HepG2 (cell line): ENCODE results near the gene RBM23. TPM values are rescaled to one million over a fixed set of nuclear protein-coding genes. Genes with fewer than 3 reads are reported as not detected.

ENCODE experiments used
- CEBPB ChIP-seq: IDR thresholded peaks from 2 replicates; pipeline ENCODE4 v1.6.1; 2011; ENCODE audit warnings: low read depth, low read length, improper control_type of control experiment, borderline replicate concordance
- GTF2F1 ChIP-seq: fragments of 150-350 bp; IDR thresholded peaks from 2 replicates; pipeline ENCODE4 v1.6.1; 2014; ENCODE audit warnings: low read length
- HNRNPL ChIP-seq: fragments of 200-400 bp; formaldehyde crosslinking; IDR thresholded peaks from 2 replicates; pipeline ENCODE4 v1.6.1; 2017; ENCODE audit warnings: mild to moderate bottlenecking, low read depth, low read length
- HOXA5 ChIP-seq: sonication (generic); formaldehyde crosslinking; IDR thresholded peaks from 2 replicates; pipeline ENCODE4 v1.4.0; 2020; ENCODE audit warnings: missing genetic modification reagents
- KLF12 ChIP-seq: sonication (generic); formaldehyde crosslinking; IDR thresholded peaks from 2 replicates; pipeline ENCODE4 v1.4.0; 2020; ENCODE audit warnings: missing genetic modification reagents, borderline replicate concordance
- MAZ ChIP-seq, 2 experiments: sonication (generic) in 1 of 2; formaldehyde crosslinking in 1 of 2; IDR thresholded peaks; 2 replicates each; pipeline versions ENCODE4 v1.5.0 to v1.6.1; 2012 to 2020; ENCODE audit warnings: low read depth in 2 of 2, mild to moderate bottlenecking in 2 of 2, borderline replicate concordance in 1 of 2, improper control_type of control experiment in 1 of 2, low read length in 1 of 2, missing genetic modification reagents in 1 of 2, moderate library complexity in 1 of 2
- MIER3 ChIP-seq: IDR thresholded peaks from 2 replicates; pipeline ENCODE4 v1.6.1; 2016; ENCODE audit warnings: missing compliant biosample characterization, borderline replicate concordance
- MYPOP ChIP-seq: sonication (generic); formaldehyde crosslinking; IDR thresholded peaks from 2 replicates; pipeline ENCODE4 v1.8.1; 2023; ENCODE audit warnings: mild to moderate bottlenecking, moderate library complexity, missing genetic modification reagents
- PRDM15 ChIP-seq: sonication (generic); formaldehyde crosslinking; IDR thresholded peaks from 2 replicates; pipeline ENCODE4 v1.4.0; 2020; ENCODE audit warnings: missing genetic modification reagents
- RARG ChIP-seq: sonication (generic); formaldehyde crosslinking; IDR thresholded peaks from 2 replicates; pipeline ENCODE4 v1.4.0; 2020; ENCODE audit warnings: low read depth, mild to moderate bottlenecking, missing genetic modification reagents
- TBP ChIP-seq: sonication (generic); formaldehyde crosslinking; IDR thresholded peaks from 2 replicates; pipeline ENCODE4 v1.5.0; 2020; ENCODE audit warnings: missing genetic modification reagents
- ZNF646 ChIP-seq: sonication (generic); formaldehyde crosslinking; IDR thresholded peaks from 2 replicates; pipeline ENCODE4 v1.9.0; 2021; ENCODE audit warnings: mild to moderate bottlenecking, missing genetic modification reagents
- ZNF747 ChIP-seq: sonication (generic); formaldehyde crosslinking; IDR thresholded peaks from 2 replicates; pipeline ENCODE4 v1.8.1; 2023; ENCODE audit warnings: missing genetic modification reagents, mild to moderate bottlenecking, borderline replicate concordance
- ZNF776 ChIP-seq: sonication (generic); formaldehyde crosslinking; IDR thresholded peaks from 2 replicates; pipeline ENCODE4 v1.4.0; 2020; ENCODE audit warnings: mild to moderate bottlenecking, missing genetic modification reagents
- ZNF83 ChIP-seq: sonication (generic); formaldehyde crosslinking; IDR thresholded peaks from 2 replicates; pipeline ENCODE4 v1.4.0; 2020; ENCODE audit warnings: missing genetic modification reagents, mild to moderate bottlenecking, borderline replicate concordance
- polyA plus RNA-seq, 8 experiments: library from polyadenylated mRNA; depleted of rRNA in 3 of 8; stranded (reverse) in 7 of 8; unstranded in 1 of 8; fragments of >200 nt; fragmentation: Illumina TruSeq in 4 of 8; extraction: Trizol in 4 of 8; gene quantifications; 2 replicates each; pipeline versions ENCODE4 v1.2.1 to v1.2.3, GENCODE V29; 2011 to 2016; ENCODE audit warnings: low read depth in 4 of 8, missing spikeins in 1 of 8, mixed read lengths in 1 of 8; ENCODE audit not compliant: insufficient read depth in 1 of 8
- total RNA-seq, 5 experiments: library from RNA; depleted of rRNA; stranded (reverse); fragments of >200 nt; fragmentation: Illumina TruSeq; extraction: Trizol; gene quantifications; 2 replicates each; pipeline ENCODE4 v1.2.3, GENCODE V29; 2016; ENCODE audit warnings: low read depth in 1 of 5

The RBM23 gene
- total and polyA plus RNA-seq, 2 of the 13 experiments (the other 11 are each of a cell fraction or from before 2014, with no cell fraction given): 1.5 to 2.1 TPM

GRCh38 chr14:22852940-22853767 is 65.8 kb downstream of the RBM23 start (continued):
- no peak for TF ChIP-seq ZNF646 (CRISPR knock-in tag)
- peak; percentile 97 for TF ChIP-seq HNRNPL
- TF ChIP-seq PRDM15: no peak
- no peak for TF ChIP-seq ZNF747
- peak; percentile 86; the same call in 1 of the 2 replicates for TF ChIP-seq MIER3 (CRISPR knock-in tag)
- no peak for TF ChIP-seq CEBPB
- TF ChIP-seq KLF12 (CRISPR knock-in tag): no peak; the same call in 1 of the 2 replicates
- TF ChIP-seq TBP: peak; percentile 85; the same call in 1 of the 2 replicates
- TF ChIP-seq MAZ (IDR thresholded peaks at IDR 0.05; ENCODE audit: borderline replicate concordance, low read depth, low read length): peak; percentile 53; the same call in 1 of the 2 replicates
- TF ChIP-seq MAZ (CRISPR knock-in tag; IDR thresholded peaks at IDR 0.05; ENCODE audit: low read depth): peak; percentile 94
- TF ChIP-seq MYPOP: peak; percentile 93; the same call in 1 of the 2 replicates
- TF ChIP-seq GTF2F1: no peak
- peak; percentile 89; the same call in 1 of the 2 replicates for TF ChIP-seq ZNF776
- TF ChIP-seq ZNF83 (CRISPR knock-in tag): peak; percentile 78; the same call in 1 of the 2 replicates
- TF ChIP-seq HOXA5 (CRISPR knock-in tag): peak; percentile 39; the same call in 1 of the 2 replicates
- TF ChIP-seq RARG (CRISPR knock-in tag): no peak
